ENCODE results near the gene MANF.
"Not testable (repeated sequence)": the region's sequence is repeated elsewhere in the genome, so short reads cannot be mapped to it uniquely, and the experiment has no call there.

Gene MANF

GRCh38 chr3:51355891-51356578 lies 29.1 kb upstream of the MANF start:
- Histone ChIP-seq H3K9ac (ENCODE audit: low read depth, low read length) (no peak overlapping the region), H3K36me3 (ENCODE audit: insufficient read depth, low read length) (0 out of 2 replicates have a peak, but pooled peaks cover 3% of the 10 kb centered on the region), H3K9me3 (ENCODE audit: control insufficient read depth, insufficient read depth, low read length) (no peaks in the 10 kb centered on the region), H3K4me1 (ENCODE audit: insufficient read depth, low read length) (no peaks in the 10 kb centered on the region)

- no peak overlapping the region for H3K9ac ChIP-seq (ENCODE audit: low read depth, low read length)
- no peaks in the 10 kb centered on the region for H3K4me1 ChIP-seq (ENCODE audit: insufficient read depth, low read length)
- peaks cover 4% of the 10 kb centered on the region; the same call in 1 of the 2 replicates for H3K36me3 ChIP-seq (ENCODE audit: insufficient read depth, low read length)
- H3K9me3 ChIP-seq (ENCODE audit: control insufficient read depth, insufficient read depth, low read length) = no peaks in the 10 kb centered on the region
These were observed 27.2 kb upstream of the MANF start for GRCh38 chr3:51357856-51358255.

GRCh38 chr3:51358981-51359380 lies 26.1 kb upstream of the MANF start:
- Histone ChIP-seq H3K4me1 (ENCODE audit: insufficient read depth, low read length) (no peaks in the 10 kb centered on the region), H3K9me3 (ENCODE audit: control insufficient read depth, insufficient read depth, low read length) (no peaks in the 10 kb centered on the region), H3K9ac (ENCODE audit: low read depth, low read length) (no peak overlapping the region), H3K36me3 (ENCODE audit: insufficient read depth, low read length) (peaks cover 5% of the 10 kb centered on the region; the same call in 1 of the 2 replicates)

GRCh38 chr3:51360806-51361205 lies 24.3 kb upstream of the MANF start:
- Histone ChIP-seq H3K9ac (ENCODE audit: low read depth, low read length) (no peak overlapping the region), H3K4me1 (ENCODE audit: insufficient read depth, low read length) (no peaks in the 10 kb centered on the region), H3K36me3 (ENCODE audit: insufficient read depth, low read length) (peaks cover 5% of the 10 kb centered on the region; the same call in 1 of the 2 replicates), H3K9me3 (ENCODE audit: control insufficient read depth, insufficient read depth, low read length) (no peaks in the 10 kb centered on the region)

GRCh38 chr3:51361746-51362145 lies 23.3 kb upstream of the MANF start:
- Histone ChIP-seq H3K9me3 (ENCODE audit: control insufficient read depth, insufficient read depth, low read length) (no peaks in the 10 kb centered on the region), H3K36me3 (ENCODE audit: insufficient read depth, low read length) (peaks cover 5% of the 10 kb centered on the region; the same call in 1 of the 2 replicates), H3K9ac (ENCODE audit: low read depth, low read length) (no peak overlapping the region), H3K4me1 (ENCODE audit: insufficient read depth, low read length) (no peaks in the 10 kb centered on the region)

GRCh38 chr3:51362476-51362875 lies 22.6 kb upstream of the MANF start:
- no peaks in the 10 kb centered on the region for H3K4me1 ChIP-seq (ENCODE audit: insufficient read depth, low read length)
- no peak overlapping the region for H3K9ac ChIP-seq (ENCODE audit: low read depth, low read length)
- H3K36me3 ChIP-seq (ENCODE audit: insufficient read depth, low read length) = peaks cover 5% of the 10 kb centered on the region; the same call in 1 of the 2 replicates
- no peaks in the 10 kb centered on the region for H3K9me3 ChIP-seq (ENCODE audit: control insufficient read depth, insufficient read depth, low read length)

- H3K9ac ChIP-seq (ENCODE audit: low read depth, low read length); H3K9me3 ChIP-seq (ENCODE audit: control insufficient read depth, insufficient read depth, low read length); H3K4me1 ChIP-seq (ENCODE audit: insufficient read depth, low read length); H3K36me3 ChIP-seq (ENCODE audit: insufficient read depth, low read length): not testable (repeated sequence)
These were observed 16.8 kb upstream of the MANF start for GRCh38 chr3:51368276-51368675.

- H3K9me3 ChIP-seq (ENCODE audit: control insufficient read depth, insufficient read depth, low read length) = no peaks in the 10 kb centered on the region
- no peaks in the 10 kb centered on the region for H3K4me1 ChIP-seq (ENCODE audit: insufficient read depth, low read length)
- H3K36me3 ChIP-seq (ENCODE audit: insufficient read depth, low read length) = peaks cover 7% of the 10 kb centered on the region; the same call in 1 of the 2 replicates
- no peak overlapping the region for H3K9ac ChIP-seq (ENCODE audit: low read depth, low read length)
These were observed 13.0 kb upstream of the MANF start for GRCh38 chr3:51371943-51372557.

GRCh38 chr3:51373658-51374421 lies 11.3 kb upstream of the MANF start:
- Histone ChIP-seq H3K36me3 (ENCODE audit: insufficient read depth, low read length) (peaks cover 7% of the 10 kb centered on the region; the same call in 1 of the 2 replicates), H3K9ac (ENCODE audit: low read depth, low read length) (no peak overlapping the region), H3K9me3 (ENCODE audit: control insufficient read depth, insufficient read depth, low read length) (no peaks in the 10 kb centered on the region), H3K4me1 (ENCODE audit: insufficient read depth, low read length) (no peaks in the 10 kb centered on the region)

- H3K36me3 ChIP-seq (ENCODE audit: insufficient read depth, low read length) = peaks cover 7% of the 10 kb centered on the region; the same call in 1 of the 2 replicates
- H3K4me1 ChIP-seq (ENCODE audit: insufficient read depth, low read length) = no peaks in the 10 kb centered on the region
- no peaks in the 10 kb centered on the region for H3K9me3 ChIP-seq (ENCODE audit: control insufficient read depth, insufficient read depth, low read length)
- H3K9ac ChIP-seq (ENCODE audit: low read depth, low read length) = no peak overlapping the region
These were observed 10.6 kb upstream of the MANF start for GRCh38 chr3:51374456-51374855.

GRCh38 chr3:51375136-51375535 lies 10.0 kb upstream of the MANF start:
- Histone ChIP-seq H3K4me1 (ENCODE audit: insufficient read depth, low read length) (no peaks in the 10 kb centered on the region), H3K36me3 (ENCODE audit: insufficient read depth, low read length) (peaks cover 7% of the 10 kb centered on the region; the same call in 1 of the 2 replicates), H3K9ac (ENCODE audit: low read depth, low read length) (no peak overlapping the region), H3K9me3 (ENCODE audit: control insufficient read depth, insufficient read depth, low read length) (no peaks in the 10 kb centered on the region)

- no peaks in the 10 kb centered on the region for H3K9me3 ChIP-seq (ENCODE audit: control insufficient read depth, insufficient read depth, low read length)
- peaks cover 7% of the 10 kb centered on the region; the same call in 1 of the 2 replicates for H3K36me3 ChIP-seq (ENCODE audit: insufficient read depth, low read length)
- H3K9ac ChIP-seq (ENCODE audit: low read depth, low read length) = no peak overlapping the region
- no peaks in the 10 kb centered on the region for H3K4me1 ChIP-seq (ENCODE audit: insufficient read depth, low read length)
These were observed 9.5 kb upstream of the MANF start for GRCh38 chr3:51375571-51375970.

- H3K4me1 ChIP-seq (ENCODE audit: insufficient read depth, low read length) = no peaks in the 10 kb centered on the region; the same call in 1 of the 2 replicates
- no peaks in the 10 kb centered on the region for H3K9me3 ChIP-seq (ENCODE audit: control insufficient read depth, insufficient read depth, low read length)
- no peak overlapping the region for H3K9ac ChIP-seq (ENCODE audit: low read depth, low read length)
- peaks cover 7% of the 10 kb centered on the region; the same call in 1 of the 2 replicates for H3K36me3 ChIP-seq (ENCODE audit: insufficient read depth, low read length)
These were observed 7.0 kb upstream of the MANF start for GRCh38 chr3:51378065-51378464.

- H3K9ac ChIP-seq (ENCODE audit: low read depth, low read length) = no peak overlapping the region
These were observed 6.4 kb upstream of the MANF start for GRCh38 chr3:51378726-51379125.

More at GRCh38 chr3:51378726-51379125, 6.4 kb upstream of the MANF start:
- no peaks in the 10 kb centered on the region for H3K9me3 ChIP-seq (ENCODE audit: control insufficient read depth, insufficient read depth, low read length)
- peaks cover 7% of the 10 kb centered on the region; the same call in 1 of the 2 replicates for H3K36me3 ChIP-seq (ENCODE audit: insufficient read depth, low read length)
- H3K4me1 ChIP-seq (ENCODE audit: insufficient read depth, low read length) = no peaks in the 10 kb centered on the region; the same call in 1 of the 2 replicates
